GM13977 (cell line): Measurements from ENCODE around the gene RER1.

Source experiments
- DNase-seq: peaks from one replicate; pipeline ENCODE4 v3.0.0; 2012; ENCODE audit warnings: low spot score
- in situ Hi-C: fragments of 300-500 bp; cut with MboI; formaldehyde crosslinking; loops from one replicate; pipeline ENCODE4 v1.12.0; 2022; ENCODE audit warnings: low sequenced_read_pairs, low pct_unique_long_range_greater_than_20kb, mixed read lengths, inconsistent platforms; ENCODE audit not compliant: unreplicated experiment
- TF ChIP-seq, protein P1 (sequence below): IDR thresholded peaks from 2 replicates; pipeline ENCODE4 v1.5.1; 2012; ENCODE audit warnings: mild to moderate bottlenecking, control low read depth; ENCODE audit not compliant: insufficient read depth; ENCODE audit errors: extremely low read depth, missing control alignments

RER1 gene

DNA sequence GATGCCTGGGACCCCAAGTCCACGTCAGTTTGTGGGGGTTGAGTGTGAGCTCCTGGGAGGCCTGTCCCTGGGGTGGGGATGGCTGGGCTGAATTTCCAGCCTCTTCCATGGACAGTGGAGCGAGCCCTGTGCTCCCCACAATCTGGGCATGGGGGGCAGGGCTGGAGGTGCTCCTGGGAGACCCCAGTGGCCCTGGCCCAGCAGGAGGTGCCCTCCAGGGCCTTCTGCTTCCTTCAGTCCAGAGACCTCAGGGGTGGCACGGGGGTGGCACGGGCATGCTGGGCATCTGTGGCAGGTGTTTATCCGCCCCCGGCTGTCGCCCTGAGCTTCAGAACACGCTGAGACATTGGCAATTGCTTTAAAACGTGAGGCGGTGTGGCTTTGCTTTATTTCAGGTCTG lies 41.1 kb upstream of the RER1 start:
- TF ChIP-seq, protein P1, sequence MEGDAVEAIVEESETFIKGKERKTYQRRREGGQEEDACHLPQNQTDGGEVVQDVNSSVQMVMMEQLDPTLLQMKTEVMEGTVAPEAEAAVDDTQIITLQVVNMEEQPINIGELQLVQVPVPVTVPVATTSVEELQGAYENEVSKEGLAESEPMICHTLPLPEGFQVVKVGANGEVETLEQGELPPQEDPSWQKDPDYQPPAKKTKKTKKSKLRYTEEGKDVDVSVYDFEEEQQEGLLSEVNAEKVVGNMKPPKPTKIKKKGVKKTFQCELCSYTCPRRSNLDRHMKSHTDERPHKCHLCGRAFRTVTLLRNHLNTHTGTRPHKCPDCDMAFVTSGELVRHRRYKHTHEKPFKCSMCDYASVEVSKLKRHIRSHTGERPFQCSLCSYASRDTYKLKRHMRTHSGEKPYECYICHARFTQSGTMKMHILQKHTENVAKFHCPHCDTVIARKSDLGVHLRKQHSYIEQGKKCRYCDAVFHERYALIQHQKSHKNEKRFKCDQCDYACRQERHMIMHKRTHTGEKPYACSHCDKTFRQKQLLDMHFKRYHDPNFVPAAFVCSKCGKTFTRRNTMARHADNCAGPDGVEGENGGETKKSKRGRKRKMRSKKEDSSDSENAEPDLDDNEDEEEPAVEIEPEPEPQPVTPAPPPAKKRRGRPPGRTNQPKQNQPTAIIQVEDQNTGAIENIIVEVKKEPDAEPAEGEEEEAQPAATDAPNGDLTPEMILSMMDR: no peak
- DNase-seq: no peak
- in situ Hi-C loops: no loop called here

DNA sequence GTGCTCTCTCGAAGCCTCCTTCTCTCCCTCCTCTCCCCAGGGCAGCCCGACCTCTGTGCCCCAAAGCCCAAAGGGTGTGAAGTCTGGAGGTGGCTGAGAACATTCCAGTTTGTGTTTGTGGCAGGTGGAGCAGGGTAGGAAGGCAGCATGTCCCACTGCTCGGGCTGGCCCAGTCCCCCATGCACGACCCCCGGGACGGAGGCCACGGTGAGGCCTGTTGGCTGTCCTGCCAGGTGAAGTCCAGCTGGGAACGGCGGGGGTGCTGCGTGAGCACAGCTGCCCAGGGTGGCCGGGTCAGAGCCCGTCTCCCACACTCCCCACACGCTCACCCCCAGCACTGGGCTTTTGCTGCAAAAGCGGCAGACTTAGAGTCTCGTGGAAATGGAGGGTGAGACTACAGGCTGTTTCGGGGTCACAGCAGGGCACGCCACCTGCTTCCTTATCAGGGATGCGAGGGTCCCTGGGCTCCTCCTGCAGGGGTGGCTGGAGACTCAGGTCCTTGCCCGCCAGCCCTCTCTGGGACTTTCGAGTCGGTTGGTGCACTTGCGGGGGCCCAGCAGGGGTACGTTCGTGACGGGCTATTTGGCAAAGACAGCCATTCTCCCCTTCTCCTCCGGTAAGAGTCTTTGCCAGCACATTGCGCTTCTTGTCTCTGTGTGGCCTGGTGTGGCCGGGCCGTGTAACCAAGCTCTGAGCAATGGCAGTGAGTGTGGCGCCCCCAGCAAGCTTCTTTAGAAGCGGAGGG lies 40.6 kb upstream of the RER1 start:
- TF ChIP-seq, protein P1: no peak
- in situ Hi-C loops: no loop called here
- no peak for DNase-seq

DNA sequence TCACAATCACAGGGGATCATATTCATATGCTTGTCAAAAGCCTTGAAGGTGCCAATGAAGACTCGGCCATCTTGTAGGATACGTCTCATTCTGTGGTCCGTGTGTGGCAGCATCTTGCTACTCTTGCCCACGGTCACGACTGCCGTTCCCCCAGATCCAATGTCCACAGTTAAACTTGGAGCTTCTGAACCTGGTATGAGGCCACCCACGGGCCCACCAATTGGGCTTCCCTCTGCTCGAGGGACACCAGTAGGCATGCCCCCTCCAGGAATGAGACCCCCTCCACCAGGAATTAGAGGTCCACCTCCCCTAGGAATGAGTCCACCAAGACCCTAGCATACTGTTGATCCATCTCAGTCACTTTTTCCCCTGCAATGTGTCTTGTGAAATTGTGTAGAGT lies 39.9 kb upstream of the RER1 start:
- in situ Hi-C loops: no loop called here
- DNase-seq: no peak
- TF ChIP-seq, protein P1: no peak

DNA sequence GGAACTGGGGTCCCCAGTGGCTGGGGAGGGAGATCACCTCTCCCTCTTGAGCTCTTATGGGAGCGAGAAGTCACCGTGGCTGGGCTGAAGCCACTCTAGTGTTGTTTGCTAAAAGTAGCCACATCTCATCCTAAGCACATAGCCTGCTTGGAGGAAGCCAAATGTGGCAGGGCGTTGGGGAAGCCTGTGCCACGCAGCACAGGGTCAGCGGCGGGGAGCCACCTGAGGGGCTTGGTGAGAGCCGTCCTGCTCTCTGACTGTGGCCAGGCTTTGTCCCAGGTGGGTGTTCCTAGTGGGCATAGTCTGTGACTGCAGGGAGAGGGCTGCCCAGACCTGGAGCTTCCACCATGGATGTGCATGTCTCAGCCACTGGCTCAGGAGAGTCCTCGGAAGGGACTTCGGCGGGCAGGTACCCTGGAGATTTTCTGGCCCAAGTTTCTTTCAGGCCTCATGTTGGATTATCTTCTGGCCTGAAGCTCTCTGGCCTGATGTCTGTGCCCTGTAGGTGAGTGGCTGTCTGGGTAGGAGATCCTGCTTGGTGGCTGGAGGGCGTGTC lies 39.2 kb upstream of the RER1 start:
- in situ Hi-C loops: no loop called here
- TF ChIP-seq, protein P1: no peak
- no peak for DNase-seq

DNA sequence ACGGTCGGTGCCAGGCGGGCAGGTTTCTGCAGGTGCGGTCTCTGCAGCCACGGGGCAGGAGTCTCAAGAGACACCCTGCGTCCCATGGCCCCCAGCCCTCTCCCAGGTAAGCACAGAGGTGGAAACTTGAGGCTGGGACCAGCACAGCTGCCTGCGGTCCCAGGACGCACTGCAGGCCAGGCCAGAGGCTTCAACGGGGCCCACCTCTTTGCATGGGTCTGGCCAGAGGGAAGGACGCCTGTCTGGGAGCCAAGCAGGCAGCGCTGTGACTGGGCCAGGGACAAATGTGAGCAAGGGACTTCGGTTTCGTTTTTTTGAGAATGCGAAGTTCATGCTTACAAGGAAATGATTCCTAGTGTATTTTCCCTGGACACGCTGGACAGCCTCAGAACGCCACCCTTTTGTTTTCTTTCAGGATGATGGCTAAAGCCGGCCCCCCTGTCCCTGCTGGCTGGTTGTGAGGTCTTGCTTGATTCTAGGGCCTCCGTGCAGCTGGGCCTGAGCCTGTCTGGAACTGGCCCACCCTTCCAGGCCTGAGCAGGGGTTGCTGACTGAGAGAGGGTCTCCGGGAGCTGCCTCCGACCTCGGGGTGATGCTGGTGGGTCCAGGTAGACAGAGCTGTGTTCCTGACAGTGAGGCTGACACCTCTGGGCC lies 38.6 kb upstream of the RER1 start:
- in situ Hi-C loops: no loop called here
- DNase-seq: no peak
- TF ChIP-seq, protein P1: no peak

DNA sequence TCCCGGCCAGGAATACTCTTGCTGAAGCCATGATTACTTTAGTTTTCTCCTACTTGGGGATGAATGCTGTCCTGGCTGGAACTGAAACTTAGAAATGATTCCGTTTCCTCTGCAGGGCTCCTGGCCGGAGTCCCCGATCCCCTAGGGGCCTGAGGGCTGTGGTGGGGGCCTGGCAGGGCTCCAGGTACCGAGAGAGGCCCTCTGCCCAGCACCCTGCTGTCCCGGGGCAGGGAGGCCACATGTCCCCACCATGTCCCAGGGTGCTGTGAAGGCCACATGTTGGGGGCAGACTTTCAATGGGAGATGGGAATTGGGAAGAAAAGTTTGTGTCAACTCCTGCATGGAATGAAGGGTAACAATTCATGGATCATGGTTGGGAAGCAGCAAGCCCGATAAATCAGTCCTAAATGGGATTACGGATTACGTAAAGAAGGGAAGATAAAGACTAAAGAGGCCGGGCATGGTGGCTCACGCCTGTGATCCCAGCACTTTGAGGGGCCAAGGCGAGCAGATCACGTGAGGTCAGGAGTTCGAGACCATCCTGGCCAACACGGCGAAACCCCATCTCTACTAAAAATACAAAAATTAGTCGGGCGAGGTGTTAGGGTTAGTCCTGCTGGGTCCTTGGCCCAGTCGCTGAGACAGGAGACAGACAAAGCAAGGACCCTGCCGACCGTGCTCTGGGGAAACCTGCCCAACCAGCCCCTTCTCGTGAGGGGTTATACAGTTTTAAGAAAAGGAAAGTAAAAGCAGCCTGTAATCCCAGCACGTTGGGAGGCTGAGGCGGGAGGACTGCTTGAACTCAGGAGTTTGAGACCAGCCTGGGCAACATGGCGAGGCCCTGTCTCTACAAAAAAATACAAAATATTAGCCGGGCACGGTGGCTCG lies 37.8 kb upstream of the RER1 start:
- in situ Hi-C loops: no loop called here
- DNase-seq: no peak
- TF ChIP-seq, protein P1: no peak
